GM23338 (cell line): ENCODE measurements around the gene CBLN3. TPM values are rescaled to one million over a fixed set of nuclear protein-coding genes. Genes with fewer than 3 reads are reported as not detected.

Experiments used
- ATAC-seq: fragments of 200-7000 bp; cut with Tn5 transposase; 3 replicates; pipeline ENCODE4 v1.9.1; 2020
- DNase-seq: peaks from one replicate; pipeline ENCODE4 v3.0.0-alpha.2; 2015; ENCODE audit warnings: low spot score
- H2AFZ ChIP-seq: fragments of 200-600 bp; sonication (generic); 2 replicates; pipeline ENCODE4 v1.8.0; 2016; ENCODE audit warnings: antibody characterized with exemption, mild to moderate bottlenecking, moderate library complexity
- H3F3A ChIP-seq: fragments of 200-600 bp; sonication (generic); replicated peaks from 2 replicates; pipeline ENCODE4 v1.8.0; 2017; ENCODE audit warnings: antibody characterized with exemption, mixed run types, low read depth
- H3K27ac ChIP-seq: fragments of 200-600 bp; sonication (generic); 2 replicates; pipeline ENCODE4 v1.6.1; 2016; ENCODE audit warnings: low read depth
- H3K27me3 ChIP-seq: fragments of 200-600 bp; sonication (generic); 2 replicates; pipeline ENCODE4 v1.8.0; 2016; ENCODE audit warnings: mild to moderate bottlenecking, mixed run types, moderate library complexity; ENCODE audit not compliant: insufficient read depth
- H3K36me3 ChIP-seq: fragments of 200-600 bp; sonication (generic); 2 replicates; pipeline ENCODE4 v1.8.0; 2016; ENCODE audit warnings: mild to moderate bottlenecking; ENCODE audit not compliant: insufficient read depth
- H3K4me1 ChIP-seq: fragments of 200-600 bp; sonication (generic); 2 replicates; pipeline ENCODE4 v1.8.0; 2016; ENCODE audit warnings: mild to moderate bottlenecking, moderate library complexity; ENCODE audit not compliant: insufficient read depth
- H3K4me2 ChIP-seq: fragments of 200-600 bp; sonication (generic); 2 replicates; pipeline ENCODE4 v1.7.1; 2017; ENCODE audit warnings: mixed run types
- H3K4me3 ChIP-seq: fragments of 200-600 bp; sonication (generic); 2 replicates; pipeline ENCODE4 v1.6.1; 2016; ENCODE audit warnings: mixed run types
- H3K79me2 ChIP-seq: fragments of 200-600 bp; sonication (generic); replicated peaks from 2 replicates; pipeline ENCODE4 v1.8.0; 2017; ENCODE audit warnings: mild to moderate bottlenecking; ENCODE audit not compliant: insufficient read depth
- H3K9me2 ChIP-seq: fragments of 200-600 bp; sonication (generic); 2 replicates; pipeline ENCODE4 v1.8.0; 2017; ENCODE audit not compliant: insufficient read depth
- H4K20me1 ChIP-seq: fragments of 200-600 bp; sonication (generic); replicated peaks from 2 replicates; pipeline ENCODE4 v1.8.0; 2017; ENCODE audit warnings: mild to moderate bottlenecking; ENCODE audit not compliant: insufficient read depth
- H3K27ac Mint-ChIP-seq: 2 replicates; pipeline ENCODE4 v1.8.0; 2020; ENCODE audit warnings: inconsistent platforms, mild to moderate bottlenecking, moderate library complexity, mixed read lengths
- H3K27me3 Mint-ChIP-seq: 3 replicates; pipeline ENCODE4 v1.8.0; 2022; ENCODE audit warnings: low read depth, mild to moderate bottlenecking, moderate library complexity, mixed read lengths, inconsistent platforms; ENCODE audit not compliant: insufficient read depth, poor library complexity
- H3K36me3 Mint-ChIP-seq: 3 replicates; pipeline ENCODE4 v1.8.0; 2021; ENCODE audit warnings: low read depth, mild to moderate bottlenecking, inconsistent platforms, moderate library complexity, mixed read lengths
- H3K4me1 Mint-ChIP-seq: 3 replicates; pipeline ENCODE4 v1.8.0; 2020; ENCODE audit warnings: mild to moderate bottlenecking, inconsistent platforms, mixed read lengths
- H3K4me3 Mint-ChIP-seq: 3 replicates; pipeline ENCODE4 v1.8.0; 2021; ENCODE audit warnings: moderate library complexity, mild to moderate bottlenecking, inconsistent platforms, mixed read lengths
- H3K9me3 Mint-ChIP-seq: 3 replicates; pipeline ENCODE4 v1.8.0; 2020; ENCODE audit warnings: moderate library complexity, mild to moderate bottlenecking, inconsistent platforms, mixed read lengths
- CREB1 ChIP-seq: fragments of 250-450 bp; sonication (Bioruptor Pico); IDR thresholded peaks from 2 replicates; pipeline ENCODE4 v1.5.0; 2020; ENCODE audit warnings: low read depth, mild to moderate bottlenecking, moderate library complexity
- CTCF ChIP-seq, 2 experiments: fragments of 200-600 bp in 1 of 2; sonication (generic) in 1 of 2; conservative IDR thresholded peaks; 2 replicates each; pipeline versions ENCODE4 v1.5.1 to v1.6.1; 2016 to 2017; ENCODE audit warnings: antibody characterized with exemption in 2 of 2, low read depth in 2 of 2, mild to moderate bottlenecking in 2 of 2, moderate library complexity in 1 of 2
- ETS1 ChIP-seq: IDR thresholded peaks from 2 replicates; pipeline ENCODE4 v1.6.1; 2016; ENCODE audit warnings: antibody characterized with exemption
- EZH2 ChIP-seq: fragments of 200-600 bp; sonication (generic); IDR thresholded peaks from one replicate; pipeline ENCODE4 v1.8.0; 2017; ENCODE audit warnings: antibody characterized with exemption, mild to moderate bottlenecking, low read depth; ENCODE audit not compliant: unreplicated experiment
- EZH2phosphoT487 ChIP-seq: fragments of 200-600 bp; sonication (generic); IDR thresholded peaks from one replicate; pipeline ENCODE4 v1.8.1; 2018; ENCODE audit warnings: antibody characterized with exemption; ENCODE audit not compliant: unreplicated experiment
- JUNB ChIP-seq: IDR thresholded peaks from one replicate; pipeline ENCODE4 v1.6.1; 2016; ENCODE audit warnings: antibody characterized with exemption; ENCODE audit not compliant: unreplicated experiment
- NANOG ChIP-seq: IDR thresholded peaks from 2 replicates; pipeline ENCODE4 v1.6.1; 2016; ENCODE audit warnings: antibody characterized with exemption, borderline replicate concordance
- POLR2AphosphoS5 ChIP-seq: IDR thresholded peaks from 2 replicates; pipeline ENCODE4 v1.6.1; 2016; ENCODE audit warnings: antibody characterized with exemption, low read depth
- REST ChIP-seq: IDR thresholded peaks from one replicate; pipeline ENCODE4 v1.6.1; 2018; ENCODE audit warnings: antibody characterized with exemption; ENCODE audit not compliant: unreplicated experiment
- STAT1 ChIP-seq: IDR thresholded peaks from one replicate; pipeline ENCODE4 v1.6.1; 2016; ENCODE audit warnings: antibody characterized with exemption; ENCODE audit not compliant: unreplicated experiment
- ZNF114 ChIP-seq: fragments of 250-450 bp; sonication (Bioruptor Pico); IDR thresholded peaks from 2 replicates; pipeline ENCODE4 v1.5.0; 2020; ENCODE audit warnings: mild to moderate bottlenecking, moderate library complexity
- ZNF331 ChIP-seq: fragments of 250-450 bp; sonication (Bioruptor Pico); IDR thresholded peaks from 2 replicates; pipeline ENCODE4 v1.5.0; 2020; ENCODE audit warnings: low read depth, mild to moderate bottlenecking, moderate library complexity
- ZNF462 ChIP-seq: fragments of 250-450 bp; sonication (Bioruptor Pico); IDR thresholded peaks from 2 replicates; pipeline ENCODE4 v1.5.0; 2020; ENCODE audit warnings: mild to moderate bottlenecking, moderate library complexity
- polyA plus RNA-seq: library from polyadenylated mRNA; unstranded; fragments of >200 nt; fragmentation: Nextera tagmentation; extraction: Ambion mirVana; gene quantifications from 2 replicates; pipeline ENCODE4 v1.2.1, GENCODE V29; 2016
- total RNA-seq: library from RNA; depleted of rRNA; stranded (reverse); fragments of >200 nt; shearing (Covaris generic); gene quantifications from 2 replicates; pipeline ENCODE4 v1.2.3, GENCODE V29; 2014

Gene CBLN3
- total and polyA plus RNA-seq, 2 experiments from 2014 or later = 0.07 to 0.19 TPM

GRCh38 chr14:24406416-24406815, 23.1 kb downstream of the CBLN3 start:
- peaks cover 30% of the 10 kb centered on the region for H3K4me1 Mint-ChIP-seq
- H3K9me3 Mint-ChIP-seq = no peaks in the 10 kb centered on the region
- no peak overlapping the region for H3K4me3 ChIP-seq
- no peak overlapping the region for H3K27ac Mint-ChIP-seq
- DNase-seq (no peak), ATAC-seq (no peak)
- H3F3A ChIP-seq = no peaks in the 10 kb centered on the region
- no peaks in the 10 kb centered on the region for H3K27me3 ChIP-seq
- no peaks in the 10 kb centered on the region for H3K79me2 ChIP-seq
- H3K27me3 Mint-ChIP-seq = peaks cover 2% of the 10 kb centered on the region
- no peak overlapping the region for H2AFZ ChIP-seq
- no peak overlapping the region for H3K4me2 ChIP-seq
- TF ChIP-seq ETS1 (no peak), POLR2AphosphoS5 (no peak), CTCF (conservative IDR thresholded peaks at IDR 0.05; ENCODE audit: low read depth in 2 of 2) (no peak), ZNF331 (CRISPR knock-in tag) (no peak), REST (no peak), EZH2 (no peak), NANOG (no peak), STAT1 (no peak), JUNB (no peak), ZNF114 (no peak), CREB1 (CRISPR knock-in tag) (no peak), ZNF462 (CRISPR knock-in tag) (no peak), EZH2phosphoT487 (no peak)
- H3K36me3 ChIP-seq = no peaks in the 10 kb centered on the region
- no peaks in the 10 kb centered on the region for H4K20me1 ChIP-seq
- H3K9me2 ChIP-seq = no peaks in the 10 kb centered on the region
- H3K4me3 Mint-ChIP-seq = no peak overlapping the region
- H3K4me1 ChIP-seq = no peaks in the 10 kb centered on the region
- H3K27ac ChIP-seq = no peak overlapping the region
- no peaks in the 10 kb centered on the region for H3K36me3 Mint-ChIP-seq
